ENCODE measurements around the gene KCNN3.

DNA sequence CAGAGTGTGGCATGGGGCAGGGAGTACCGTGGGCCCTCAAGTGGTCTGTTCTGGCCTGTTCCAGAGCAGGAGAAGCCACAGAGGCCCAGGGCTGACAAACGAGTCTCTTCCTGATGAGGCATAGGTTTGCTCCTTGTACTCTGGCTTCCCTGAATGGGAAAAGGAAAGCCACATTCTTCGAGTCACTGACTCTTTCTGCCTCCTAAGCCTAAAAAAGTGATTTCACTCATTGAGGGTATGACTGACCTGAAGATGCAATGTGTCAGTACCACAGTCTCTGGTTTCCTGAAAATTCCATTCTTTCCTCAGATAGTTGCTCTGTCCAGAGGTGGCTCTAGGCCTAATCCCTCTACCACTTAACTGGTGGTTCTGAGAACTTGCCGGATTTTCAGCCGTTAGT, 92.3 kb downstream of the KCNN3 start:
- TF ChIP-seq SIN3A (conservative IDR thresholded peaks at IDR 0.05 in 1 of 2, IDR thresholded peaks at IDR 0.05 in 1 of 2; ENCODE audit: low read depth in 1 of 2, low read length in 2 of 2) (no peak), CBX5 (IDR thresholded peaks at IDR 0.05; ENCODE audit: low read depth, low read length) (no peak), EZH2 (IDR thresholded peaks at IDR 0.05; ENCODE audit: low read depth, low read length, severe bottlenecking) (no peak), GABPA (IDR thresholded peaks at IDR 0.05; ENCODE audit: borderline replicate concordance, insufficient read depth, low read length) (no peak), PHF8 (conservative IDR thresholded peaks at IDR 0.05; ENCODE audit: low read depth, low read length) (no peak), SAP30 (IDR thresholded peaks at IDR 0.05; ENCODE audit: insufficient read depth, insufficient replicate concordance, low read length) (no peak)
- TF ChIP-seq, protein P1, sequence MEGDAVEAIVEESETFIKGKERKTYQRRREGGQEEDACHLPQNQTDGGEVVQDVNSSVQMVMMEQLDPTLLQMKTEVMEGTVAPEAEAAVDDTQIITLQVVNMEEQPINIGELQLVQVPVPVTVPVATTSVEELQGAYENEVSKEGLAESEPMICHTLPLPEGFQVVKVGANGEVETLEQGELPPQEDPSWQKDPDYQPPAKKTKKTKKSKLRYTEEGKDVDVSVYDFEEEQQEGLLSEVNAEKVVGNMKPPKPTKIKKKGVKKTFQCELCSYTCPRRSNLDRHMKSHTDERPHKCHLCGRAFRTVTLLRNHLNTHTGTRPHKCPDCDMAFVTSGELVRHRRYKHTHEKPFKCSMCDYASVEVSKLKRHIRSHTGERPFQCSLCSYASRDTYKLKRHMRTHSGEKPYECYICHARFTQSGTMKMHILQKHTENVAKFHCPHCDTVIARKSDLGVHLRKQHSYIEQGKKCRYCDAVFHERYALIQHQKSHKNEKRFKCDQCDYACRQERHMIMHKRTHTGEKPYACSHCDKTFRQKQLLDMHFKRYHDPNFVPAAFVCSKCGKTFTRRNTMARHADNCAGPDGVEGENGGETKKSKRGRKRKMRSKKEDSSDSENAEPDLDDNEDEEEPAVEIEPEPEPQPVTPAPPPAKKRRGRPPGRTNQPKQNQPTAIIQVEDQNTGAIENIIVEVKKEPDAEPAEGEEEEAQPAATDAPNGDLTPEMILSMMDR (IDR thresholded peaks at IDR 0.05; ENCODE audit: control extremely low read depth in 1 of 3, insufficient read depth in 1 of 3, low read depth in 1 of 3, low read length in 3 of 3) = no peak
